HG02610 (cell line): ENCODE results near the gene TPRKB.
"Not testable (repeated sequence)": the region's sequence is repeated elsewhere in the genome, so short reads cannot be mapped to it uniquely, and the experiment has no call there.

Experiments
- ATAC-seq: cut with Tn5 transposase; IDR thresholded peaks from one replicate; pipeline ENCODE4 v1.9.1; 2021; ENCODE audit warnings: mild to moderate bottlenecking, moderate library complexity; ENCODE audit not compliant: unreplicated experiment

TPRKB gene

DNA sequence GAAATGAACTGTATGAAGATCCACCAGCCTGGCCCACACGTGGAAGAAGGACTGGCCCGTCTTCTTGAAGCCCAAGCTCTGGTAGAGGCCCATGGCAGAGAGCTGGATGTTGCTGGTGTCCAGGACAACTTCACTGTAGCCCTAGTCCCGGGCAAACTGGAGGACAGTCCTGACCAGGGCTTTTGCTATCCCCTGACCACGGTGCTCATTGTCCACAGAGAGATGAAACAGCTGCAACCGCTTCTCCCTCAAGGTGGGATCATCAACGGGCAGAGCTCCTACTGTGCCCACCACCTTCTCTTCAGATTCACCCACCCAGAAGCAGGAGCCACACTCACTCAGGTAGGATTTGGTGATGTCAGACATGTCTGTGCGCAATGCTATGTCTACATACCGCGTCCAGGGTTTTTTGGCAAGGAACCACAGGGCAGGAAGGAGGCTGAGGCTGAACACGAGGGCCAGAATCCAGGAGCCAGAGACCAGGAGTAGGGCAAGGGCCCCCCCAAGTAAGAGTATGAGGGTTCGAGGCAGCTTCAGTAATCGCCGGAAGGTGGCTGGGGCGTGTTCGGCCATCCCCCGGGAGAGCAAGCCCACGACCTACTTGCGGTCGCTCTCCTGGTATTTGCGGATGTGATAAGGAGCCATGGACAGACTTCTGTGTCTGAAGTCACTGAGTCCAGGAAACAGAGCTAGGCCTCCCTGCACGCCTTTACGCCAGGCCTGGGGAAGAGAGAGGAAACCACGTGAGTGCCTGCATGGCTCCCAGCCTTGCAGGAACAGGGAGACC is 36.3 kb downstream of the TPRKB start:
- no peak for ATAC-seq

DNA sequence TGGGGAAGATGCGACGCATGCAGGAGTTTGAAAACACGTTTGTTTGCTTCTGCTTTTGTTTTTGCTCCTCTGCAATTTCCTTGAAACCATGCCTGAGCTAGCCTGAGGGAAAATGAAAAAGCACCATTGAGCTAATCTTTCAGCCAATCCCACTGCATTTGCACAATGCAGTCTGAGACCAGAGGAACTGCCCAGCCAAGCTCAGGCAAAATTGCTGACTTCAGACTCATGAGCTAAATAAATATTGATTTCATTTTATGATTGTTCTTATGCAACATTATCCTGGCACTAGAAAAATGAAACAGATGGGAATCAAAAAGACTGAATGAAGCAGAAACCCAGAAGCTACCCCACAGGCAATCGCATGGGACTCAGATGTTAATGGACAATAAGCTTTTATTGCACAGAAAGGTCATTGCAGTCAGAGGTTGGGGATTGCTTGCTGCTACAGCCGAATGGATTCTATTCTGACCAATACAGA is 37.0 kb downstream of the TPRKB start:
- no peak for ATAC-seq

DNA sequence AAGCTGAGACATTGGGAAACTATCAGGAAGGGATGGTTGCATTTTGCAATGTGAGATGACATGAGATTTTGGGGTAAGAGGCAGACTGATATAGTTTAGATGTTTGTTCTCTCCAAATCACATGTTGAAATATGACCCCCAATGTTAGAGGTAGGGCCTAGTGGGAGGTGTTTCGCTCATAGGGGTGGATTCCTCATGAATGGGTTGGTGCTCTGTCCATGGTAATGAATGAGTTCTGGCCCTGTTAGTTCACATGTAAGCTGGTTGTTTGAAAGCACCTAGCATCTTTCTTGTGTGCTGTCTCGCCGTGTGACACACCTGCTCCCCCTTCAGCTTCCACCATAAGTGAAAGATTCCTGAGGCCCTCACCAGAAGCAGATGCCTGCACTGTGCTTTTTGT is 37.7 kb downstream of the TPRKB start:
- no peak for ATAC-seq

DNA sequence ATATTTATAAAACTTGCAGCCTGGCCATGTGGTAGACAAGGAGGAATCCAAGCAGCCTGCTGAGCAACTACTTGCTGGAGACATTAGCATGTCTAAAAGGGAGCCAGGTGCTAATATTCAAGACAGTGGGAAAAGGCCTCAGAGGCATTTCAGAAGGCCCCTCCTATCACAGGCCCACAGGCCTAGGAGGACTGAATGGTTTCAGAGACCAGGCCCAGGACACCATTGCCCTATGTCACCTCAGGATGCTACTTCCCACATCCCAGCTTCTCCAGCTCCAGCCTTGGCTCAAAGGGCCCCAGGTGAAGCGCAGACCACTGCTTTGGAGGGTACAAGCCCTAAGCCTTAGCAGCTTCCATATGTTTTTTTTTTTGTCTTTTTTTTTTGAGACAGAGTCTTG is 39.0 kb downstream of the TPRKB start:
- no peak for ATAC-seq

DNA sequence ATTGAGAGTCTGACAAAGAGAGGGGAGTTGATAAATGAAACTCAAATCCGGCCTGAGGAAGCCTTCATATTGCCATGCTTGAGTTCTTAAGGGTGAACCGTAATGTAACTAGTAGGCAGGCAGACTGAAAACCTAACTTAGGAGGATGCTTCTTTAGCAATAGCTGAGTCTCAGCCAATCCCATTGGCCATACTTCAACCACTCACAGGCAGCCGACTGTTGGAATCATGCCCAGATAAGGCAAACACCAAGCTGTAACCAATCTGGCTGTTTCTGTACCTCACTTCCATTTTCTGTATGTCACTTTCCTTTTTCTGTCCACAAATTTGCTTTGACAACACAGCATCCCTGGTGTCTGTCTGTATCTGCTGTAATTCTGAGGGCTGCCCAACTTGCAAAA is 39.5 kb downstream of the TPRKB start:
- no peak for ATAC-seq

DNA sequence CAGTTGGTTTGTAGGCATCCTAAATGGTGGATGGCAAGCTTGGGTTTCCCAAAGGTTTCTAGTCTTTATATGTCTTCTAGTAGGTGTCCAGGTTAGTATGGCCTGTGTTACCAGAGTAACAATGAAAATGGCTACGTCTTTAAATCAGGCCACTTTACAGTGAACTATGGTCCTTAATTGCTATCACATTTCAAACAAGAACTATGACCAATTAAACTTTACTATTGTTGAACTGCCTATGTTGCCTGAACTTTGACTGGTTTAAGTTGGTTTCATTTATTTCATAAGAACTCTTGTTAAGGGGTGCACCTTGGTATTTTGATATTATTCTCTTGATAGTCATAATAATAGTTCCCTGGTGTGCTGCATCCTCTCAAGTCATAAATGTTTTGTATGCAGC is 40.2 kb downstream of the TPRKB start:
- not testable (repeated sequence) for ATAC-seq

DNA sequence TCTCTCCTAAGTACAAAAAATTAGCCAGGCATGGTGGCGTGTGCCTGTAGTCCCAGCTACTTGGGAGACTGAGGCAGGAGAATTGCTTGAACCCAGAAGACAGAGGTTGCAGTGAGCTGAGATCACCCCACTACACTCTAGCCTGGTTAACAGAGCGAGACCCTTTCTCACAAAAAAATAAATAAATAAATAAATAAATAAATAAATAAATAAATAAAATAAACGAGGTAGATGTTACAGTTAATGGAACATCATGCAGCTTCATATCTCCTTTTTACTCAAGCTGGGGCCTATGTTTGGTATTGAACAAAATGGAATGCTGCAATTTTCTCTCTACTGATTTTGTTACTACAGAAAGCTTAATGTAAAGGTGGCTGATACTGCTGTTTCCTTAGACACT is 40.6 kb downstream of the TPRKB start:
- not testable (repeated sequence) for ATAC-seq

DNA sequence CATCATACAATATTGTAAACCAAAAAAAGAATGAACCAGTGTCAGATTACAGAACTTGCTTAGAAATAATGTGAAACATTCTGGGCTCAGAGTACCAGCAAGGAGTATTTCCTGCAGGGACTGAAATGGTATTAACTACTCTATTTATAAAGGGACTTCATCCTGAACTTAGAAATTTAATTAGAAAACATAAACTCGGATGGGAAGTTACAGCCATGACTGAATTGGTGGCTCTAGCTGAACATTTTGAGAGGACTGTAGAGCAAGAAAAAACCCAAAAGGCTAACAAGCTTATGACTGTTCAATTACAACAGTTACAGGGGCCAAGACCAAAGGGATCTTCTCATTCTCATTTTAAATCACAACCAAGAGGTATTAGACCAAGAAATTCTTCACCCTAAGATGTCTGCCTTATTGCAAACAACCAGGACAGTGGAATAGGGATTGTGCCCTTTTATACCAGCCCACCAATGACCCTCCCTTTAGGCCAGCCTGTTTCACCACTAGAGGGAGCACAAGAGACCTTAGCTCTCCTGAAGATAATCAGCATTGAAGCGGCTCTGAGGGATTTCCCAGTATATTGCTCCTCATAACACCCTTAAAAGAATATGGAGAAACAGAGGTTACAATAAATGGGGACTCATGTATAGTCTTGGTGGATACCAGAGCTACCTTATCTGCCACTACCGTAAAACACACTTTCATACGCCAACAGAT is 46.6 kb downstream of the TPRKB start:
- ATAC-seq, result not testable (repeated sequence)

DNA sequence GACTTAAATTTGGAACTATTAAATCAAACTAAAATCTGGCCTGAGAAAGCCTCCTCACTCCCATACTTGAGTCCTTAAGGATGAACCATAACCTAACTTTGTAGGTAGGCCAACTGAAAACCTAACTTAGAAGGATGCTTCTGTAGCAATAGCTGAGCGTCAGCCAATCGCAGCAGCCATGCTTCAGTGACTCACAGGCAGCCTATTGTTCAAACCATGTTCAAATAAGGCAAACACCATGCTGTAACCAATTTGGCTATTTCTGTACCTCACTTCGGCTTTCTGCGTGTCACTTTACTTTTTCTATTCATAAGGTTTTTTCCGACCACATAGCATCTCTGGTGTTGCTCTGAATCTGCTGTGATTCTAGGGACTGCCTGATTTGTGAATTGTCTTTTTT is 48.7 kb downstream of the TPRKB start:
- ATAC-seq, result not testable (repeated sequence)

DNA sequence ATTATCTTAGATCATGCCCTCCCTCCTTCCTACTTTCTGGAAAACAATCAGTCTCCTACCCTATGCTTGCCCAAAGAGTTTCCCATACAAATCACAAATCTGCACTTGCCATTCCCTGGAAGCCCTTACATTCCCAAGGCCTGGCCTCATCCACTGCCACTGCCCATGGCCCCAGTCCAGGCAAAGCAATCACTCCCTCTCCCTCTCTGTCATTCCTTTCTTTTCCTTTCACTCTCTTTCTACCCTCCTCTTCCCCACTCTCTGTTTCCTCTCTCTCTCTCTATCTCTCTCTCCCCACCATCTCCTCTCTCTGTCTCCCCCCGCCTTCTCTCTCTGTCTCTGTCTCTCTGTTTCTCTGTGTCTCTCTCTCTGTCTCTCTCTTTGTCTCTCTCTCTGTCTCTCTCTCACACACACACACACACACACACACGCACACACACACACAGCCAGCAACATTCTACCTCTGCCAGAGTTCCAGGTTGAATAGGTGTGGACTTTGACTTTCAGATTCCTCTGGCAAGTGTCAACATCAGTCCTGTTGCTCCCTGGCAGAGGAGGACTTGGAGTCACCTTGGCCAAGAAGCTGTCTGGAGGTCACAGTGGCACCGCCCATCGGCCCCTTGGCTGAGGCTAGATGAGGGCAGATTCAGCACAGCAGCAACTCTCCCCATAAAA is 51.2 kb downstream of the TPRKB start:
- no peak for ATAC-seq

DNA sequence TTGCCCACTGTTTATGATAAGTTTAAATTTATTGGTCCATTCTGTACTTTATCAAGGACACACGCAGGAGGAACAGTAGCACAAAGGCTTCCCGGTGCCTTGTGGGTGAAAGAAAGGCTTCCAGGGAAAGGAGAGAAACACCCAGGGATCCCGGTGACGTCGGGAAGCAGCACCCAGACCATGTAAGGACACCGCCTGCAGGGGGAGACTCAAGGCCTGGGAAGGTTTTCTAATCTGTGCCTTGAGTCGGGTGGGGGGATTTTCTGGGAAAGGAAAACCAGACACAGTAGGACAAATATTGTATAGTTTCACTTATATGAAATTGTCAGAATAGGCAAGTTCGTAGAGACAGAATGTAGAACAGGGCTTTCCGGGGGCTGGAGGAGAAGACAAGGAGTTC is 52.2 kb downstream of the TPRKB start:
- ATAC-seq, result not testable (repeated sequence)

DNA sequence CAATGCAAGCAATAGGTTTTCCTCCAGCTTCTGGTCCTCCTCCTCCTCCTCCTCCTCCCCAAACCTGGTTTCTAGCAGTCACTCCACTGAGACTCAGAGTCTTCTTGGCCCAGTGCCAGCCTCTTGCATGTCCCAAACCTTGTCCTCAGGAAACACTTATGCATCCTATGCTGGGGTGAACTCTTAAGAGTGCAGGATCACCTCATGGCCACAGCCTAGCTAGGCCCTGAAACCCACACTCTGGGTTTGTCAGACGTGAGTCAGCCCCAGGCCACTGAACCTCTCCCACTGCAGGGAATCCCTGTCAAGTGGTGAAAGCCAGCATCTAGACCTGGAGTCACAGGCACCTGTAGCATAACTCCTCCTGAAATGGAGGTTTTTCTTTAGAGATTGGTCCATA is 52.8 kb downstream of the TPRKB start:
- ATAC-seq, result not testable (repeated sequence)

DNA sequence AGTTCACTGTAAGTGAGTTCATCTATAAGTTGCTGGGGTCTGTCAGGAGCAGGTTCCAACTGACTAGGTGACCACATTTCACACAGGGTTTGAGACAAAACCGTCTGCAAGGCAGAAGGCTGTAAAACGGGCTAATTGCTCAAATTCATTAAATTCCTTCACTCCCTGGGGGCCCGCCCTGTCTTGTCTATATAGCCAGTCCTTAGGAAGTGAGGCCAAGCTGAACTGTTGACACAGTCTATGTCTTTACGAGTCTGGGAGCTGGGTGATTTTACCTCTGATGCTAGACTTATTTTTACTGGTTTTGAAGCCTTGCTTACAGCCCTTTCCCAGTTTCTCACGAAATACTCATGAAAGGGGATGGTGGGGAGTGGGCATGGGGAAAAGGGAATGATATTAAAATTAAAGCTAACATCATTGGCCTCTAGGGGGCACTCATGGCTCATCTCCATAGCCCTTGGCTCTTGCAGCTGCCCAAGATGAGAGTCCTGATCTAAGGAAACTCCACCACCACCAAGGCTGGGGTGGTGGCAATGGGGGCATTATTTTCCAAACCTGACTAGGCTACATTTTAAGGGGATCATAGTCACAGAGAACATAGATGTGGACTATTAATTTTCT is 57.1 kb downstream of the TPRKB start:
- not testable (repeated sequence) for ATAC-seq
